Measurements from ENCODE around the gene IRX6.

GRCh38 chr16:55323637-55324271, at the start of gene IRX6:
- peak; percentile 37 to 71 (median 44) for TF ChIP-seq CTCF (optimal IDR thresholded peaks at IDR 0.05 in 1 of 3, IDR thresholded peaks at IDR 0.05 in 1 of 3, conservative IDR thresholded peaks at IDR 0.05 in 1 of 3; ENCODE audit: extremely low read depth in 1 of 3, insufficient read depth in 2 of 3, low read length in 3 of 3)
- no peak for TF ChIP-seq EZH2 (IDR thresholded peaks at IDR 0.05; ENCODE audit: low read length)

Measured in keratinocyte (primary cell).